CD14-positive monocyte (primary cell): ENCODE data around the gene CACTIN. TPM values are rescaled to one million over a fixed set of nuclear protein-coding genes. Genes with fewer than 3 reads are reported as not detected.

ENCODE experiments used
- DNase-seq, 3 donors: peaks; one replicate each; pipeline ENCODE4 v3.0.0-alpha.2; 2011 to 2022
- H2AFZ ChIP-seq: 2 replicates; pipeline ENCODE4 v1.6.0; 2012; ENCODE audit warnings: mild to moderate bottlenecking, low read depth, low read length, inconsistent platforms; ENCODE audit not compliant: insufficient read depth, poor library complexity, severe bottlenecking
- H3K27ac ChIP-seq, 2 donors: 1 replicate in 1 of 2; 2 replicates in 1 of 2; pipeline ENCODE4 v1.5.1; 2012 to 2013; ENCODE audit warnings: low read length in 2 of 2, control low read depth in 1 of 2, inconsistent platforms in 1 of 2, low read depth in 1 of 2, mild to moderate bottlenecking in 1 of 2
- H3K27me3 ChIP-seq, 2 donors: one replicate each; pipeline versions ENCODE4 v1.6.0 to v1.6.1; 2011 to 2013; ENCODE audit warnings: low read length in 2 of 2; ENCODE audit not compliant: control insufficient read depth in 2 of 2, insufficient read depth in 2 of 2
- H3K36me3 ChIP-seq, 2 donors: replicated peaks in 1 of 2; 1 replicate in 1 of 2; 2 replicates in 1 of 2; pipeline versions ENCODE4 v1.5.1 to v1.6.1; 2012 to 2013; ENCODE audit warnings: low read length in 2 of 2, control low read depth in 1 of 2, inconsistent platforms in 1 of 2, mild to moderate bottlenecking in 1 of 2; ENCODE audit not compliant: insufficient read depth in 2 of 2, control insufficient read depth in 1 of 2
- H3K4me1 ChIP-seq, 2 donors: 1 replicate in 1 of 2; 2 replicates in 1 of 2; pipeline versions ENCODE4 v1.5.1 to v1.6.1; 2012 to 2013; ENCODE audit warnings: low read length in 2 of 2, control low read depth in 1 of 2, inconsistent platforms in 1 of 2, mild to moderate bottlenecking in 1 of 2, moderate library complexity in 1 of 2; ENCODE audit not compliant: insufficient read depth in 2 of 2, control insufficient read depth in 1 of 2
- H3K4me2 ChIP-seq: replicated peaks from 2 replicates; pipeline ENCODE3; 2012; ENCODE audit warnings: low read length, moderate library complexity, mild to moderate bottlenecking; ENCODE audit not compliant: poor library complexity, severe bottlenecking; ENCODE audit errors: extremely low read depth
- H3K4me3 ChIP-seq, 3 experiments: fragments of 200-600 bp in 1 of 3; sonication (generic) in 1 of 3; replicated peaks in 1 of 3; 1 replicate in 2 of 3; 2 replicates in 1 of 3; pipeline ENCODE4 v1.5.1; 2011 to 2013; ENCODE audit warnings: low read length in 3 of 3, mild to moderate bottlenecking in 3 of 3, control low read depth in 2 of 3, low read depth in 2 of 3, inconsistent platforms in 1 of 3, moderate library complexity in 1 of 3
- H3K79me2 ChIP-seq: 2 replicates; pipeline ENCODE4 v1.6.0; 2012; ENCODE audit warnings: mild to moderate bottlenecking, control low read depth, inconsistent platforms, low read length, moderate library complexity; ENCODE audit not compliant: insufficient read depth
- H3K9ac ChIP-seq: 2 replicates; pipeline ENCODE4 v1.6.0; 2017; ENCODE audit warnings: low read length, mild to moderate bottlenecking; ENCODE audit not compliant: insufficient read depth, poor library complexity, severe bottlenecking
- H3K9me3 ChIP-seq, 2 donors: replicated peaks in 1 of 2; 1 replicate in 1 of 2; 2 replicates in 1 of 2; pipeline versions ENCODE4 v1.5.1 to v1.6.1; 2012 to 2013; ENCODE audit warnings: low read length in 2 of 2, control low read depth in 1 of 2; ENCODE audit not compliant: control insufficient read depth in 1 of 2, insufficient read depth in 1 of 2
- H4K20me1 ChIP-seq: 2 replicates; pipeline ENCODE4 v1.6.0; 2012; ENCODE audit warnings: mild to moderate bottlenecking, low read length, control low read depth, moderate library complexity; ENCODE audit not compliant: insufficient read depth
- H3K27ac Mint-ChIP-seq, 7 donors: one replicate each; pipeline ENCODE4 v1.8.0; 2020; ENCODE audit warnings: mild to moderate bottlenecking in 7 of 7, mixed read lengths in 7 of 7, moderate library complexity in 6 of 7, inconsistent platforms in 2 of 7
- H3K27me3 Mint-ChIP-seq, 3 donors: one replicate each; pipeline ENCODE4 v1.8.0; 2021 to 2022; ENCODE audit warnings: low read depth in 3 of 3, mild to moderate bottlenecking in 3 of 3, mixed read lengths in 3 of 3, moderate library complexity in 3 of 3, inconsistent platforms in 1 of 3
- H3K36me3 Mint-ChIP-seq, 2 donors: one replicate each; pipeline ENCODE4 v1.8.0; 2020; ENCODE audit warnings: mixed read lengths in 2 of 2, inconsistent platforms in 1 of 2, mild to moderate bottlenecking in 1 of 2
- H3K4me1 Mint-ChIP-seq: one replicate; pipeline ENCODE4 v1.8.0; 2020; ENCODE audit warnings: mild to moderate bottlenecking, mixed read lengths
- H3K4me3 Mint-ChIP-seq, 2 donors: one replicate each; pipeline ENCODE4 v1.8.0; 2020; ENCODE audit warnings: mild to moderate bottlenecking in 2 of 2, mixed read lengths in 2 of 2, moderate library complexity in 1 of 2
- H3K9me3 Mint-ChIP-seq, 7 donors: one replicate each; pipeline ENCODE4 v1.8.0; 2020 to 2022; ENCODE audit warnings: mixed read lengths in 7 of 7, mild to moderate bottlenecking in 6 of 7, moderate library complexity in 6 of 7, inconsistent platforms in 2 of 7
- WGBS: methylation state at CpG from one replicate; pipeline ENCODE4 v1.1.5; 2013; ENCODE audit warnings: missing lambda C conversion rate; ENCODE audit not compliant: insufficient coverage; 5-methylcytosine and 5-hydroxymethylcytosine counted together
- intact Hi-C, 2 donors: fragments of 100-400 bp; cut with micrococcal nuclease; formaldehyde crosslinking; loops; one replicate each; pipeline versions ENCODE4 v1.15.0 to v1.15.1; 2023
- polyA plus RNA-seq, 3 donors: library from polyadenylated mRNA; depleted of rRNA in 1 of 3; unstranded in 2 of 3; stranded (reverse) in 1 of 3; fragments of 300-500 nt in 2 of 3; fragments of >200 nt in 1 of 3; fragmentation: Illumina TruSeq in 2 of 3; gene quantifications; 1 replicate in 2 of 3; 2 replicates in 1 of 3; pipeline ENCODE4 v1.2.3, GENCODE V29; 2012 to 2021
- TF ChIP-seq, protein P1 (sequence below): fragments of 200-600 bp; IDR thresholded peaks from one replicate; pipeline ENCODE4 v1.8.0; 2022; ENCODE audit warnings: antibody characterized with exemption, mild to moderate bottlenecking

CACTIN gene
- polyA plus RNA-seq, 3 donors, result 2.5 to 19.4 (median 3.0) TPM

DNA sequence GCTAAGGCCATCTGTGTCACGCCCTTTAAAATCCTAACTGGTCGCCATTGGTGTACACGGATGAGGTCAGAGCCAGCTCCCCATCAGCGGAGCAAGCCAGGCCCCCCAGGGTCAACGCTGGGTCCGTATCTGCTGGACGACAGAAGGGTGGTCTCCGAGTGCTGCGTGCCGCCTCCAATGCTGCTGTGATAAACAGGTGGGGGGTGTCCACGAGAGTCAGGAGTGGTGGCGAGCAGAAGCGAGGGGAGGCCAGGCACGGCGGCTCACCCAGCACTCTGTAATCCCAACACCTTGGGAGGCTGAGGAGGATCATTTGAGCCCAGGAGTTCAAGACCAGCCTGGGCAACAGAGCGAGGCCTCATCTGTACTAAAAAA lies 30.8 kb upstream of the CACTIN start:
- intact Hi-C loops, result no loop called here
- H3K9me3 Mint-ChIP-seq, result peaks cover 0 to 10% (median 3%) of the 10 kb centered on the region in 7 donors

DNA sequence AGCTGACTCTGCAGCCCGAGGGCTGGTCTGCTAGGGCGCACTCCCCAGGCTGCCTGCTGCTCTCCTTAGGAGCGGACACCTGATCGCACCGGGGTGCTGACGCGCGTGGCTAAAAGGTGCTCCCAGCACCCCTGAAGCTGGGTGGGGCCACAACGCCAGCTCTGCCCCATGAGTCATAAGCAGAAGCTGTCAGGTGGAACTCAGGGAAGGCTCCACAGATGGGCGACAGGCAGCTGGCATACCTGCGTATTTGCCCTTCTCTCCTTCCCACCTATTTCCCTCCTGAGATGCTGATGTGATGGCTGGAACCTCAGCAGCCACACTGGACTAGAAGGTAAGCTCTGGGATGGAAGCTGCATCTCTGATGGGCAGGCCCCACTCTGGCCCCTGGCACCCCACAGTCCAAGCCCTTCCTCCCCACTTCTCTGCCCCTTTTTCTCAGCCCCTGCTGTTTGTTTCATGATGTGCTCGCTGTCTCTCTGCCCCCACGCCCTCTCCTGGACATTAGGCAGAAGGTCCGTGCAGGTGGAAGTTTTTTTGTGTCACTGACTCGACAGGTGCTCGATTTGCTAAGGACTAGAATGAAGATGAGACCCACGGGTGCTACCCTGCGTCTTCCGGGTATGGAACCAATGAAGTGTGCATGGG lies 30.3 kb upstream of the CACTIN start:
- Histone ChIP-seq H4K20me1 (peaks cover 19% of the 10 kb centered on the region), H3K9me3 (no peaks in the 10 kb centered on the region), H3K4me1 (no peaks in the 10 kb centered on the region), H3K27me3 (no peaks in the 10 kb centered on the region), H3K4me3 (no peak overlapping the region), H2AFZ (no peak overlapping the region), H3K4me2 (no peak overlapping the region), H3K9ac (no peak overlapping the region), H3K27ac (no peak overlapping the region), H3K36me3 (peaks cover 89 to 91% of the 10 kb centered on the region in 2 donors), H3K79me2 (no peaks in the 10 kb centered on the region)
- peak overlapping the region in 2 of 7 donors; percentile 1 to 4 for H3K27ac Mint-ChIP-seq
- peaks cover 0 to 2% (median 0%) of the 10 kb centered on the region in 3 donors for H3K27me3 Mint-ChIP-seq
- no peaks in the 10 kb centered on the region for H3K4me1 Mint-ChIP-seq
- intact Hi-C loops, result no loop called here
- DNase-seq, result no peak
- peaks cover 0 to 10% (median 3%) of the 10 kb centered on the region in 7 donors for H3K9me3 Mint-ChIP-seq
- H3K4me3 Mint-ChIP-seq, result no peak overlapping the region
- TF ChIP-seq, protein P1, sequence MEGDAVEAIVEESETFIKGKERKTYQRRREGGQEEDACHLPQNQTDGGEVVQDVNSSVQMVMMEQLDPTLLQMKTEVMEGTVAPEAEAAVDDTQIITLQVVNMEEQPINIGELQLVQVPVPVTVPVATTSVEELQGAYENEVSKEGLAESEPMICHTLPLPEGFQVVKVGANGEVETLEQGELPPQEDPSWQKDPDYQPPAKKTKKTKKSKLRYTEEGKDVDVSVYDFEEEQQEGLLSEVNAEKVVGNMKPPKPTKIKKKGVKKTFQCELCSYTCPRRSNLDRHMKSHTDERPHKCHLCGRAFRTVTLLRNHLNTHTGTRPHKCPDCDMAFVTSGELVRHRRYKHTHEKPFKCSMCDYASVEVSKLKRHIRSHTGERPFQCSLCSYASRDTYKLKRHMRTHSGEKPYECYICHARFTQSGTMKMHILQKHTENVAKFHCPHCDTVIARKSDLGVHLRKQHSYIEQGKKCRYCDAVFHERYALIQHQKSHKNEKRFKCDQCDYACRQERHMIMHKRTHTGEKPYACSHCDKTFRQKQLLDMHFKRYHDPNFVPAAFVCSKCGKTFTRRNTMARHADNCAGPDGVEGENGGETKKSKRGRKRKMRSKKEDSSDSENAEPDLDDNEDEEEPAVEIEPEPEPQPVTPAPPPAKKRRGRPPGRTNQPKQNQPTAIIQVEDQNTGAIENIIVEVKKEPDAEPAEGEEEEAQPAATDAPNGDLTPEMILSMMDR, result no peak
- peaks cover 61 to 88% of the 10 kb centered on the region in 2 donors for H3K36me3 Mint-ChIP-seq
- 98% methylated on average over 16 of the region's 19 CpGs for whole genome bisulfite sequencing

More for the DNA sequence above, 30.8 kb upstream of the CACTIN start:
- no peaks in the 10 kb centered on the region for H3K4me1 ChIP-seq
- no peak overlapping the region for H3K4me3 Mint-ChIP-seq
- TF ChIP-seq, protein P1, result no peak
- H3K9ac ChIP-seq, result no peak overlapping the region
- peaks cover 88 to 91% of the 10 kb centered on the region in 2 donors for H3K36me3 ChIP-seq
- H2AFZ ChIP-seq, result no peak overlapping the region
- H3K9me3 ChIP-seq, result no peaks in the 10 kb centered on the region
- H3K79me2 ChIP-seq, result no peaks in the 10 kb centered on the region
- peaks cover 59 to 87% of the 10 kb centered on the region in 2 donors for H3K36me3 Mint-ChIP-seq
- no peaks in the 10 kb centered on the region for H3K27me3 ChIP-seq
- H3K4me3 ChIP-seq, result no peak overlapping the region
- H3K4me1 Mint-ChIP-seq, result no peaks in the 10 kb centered on the region
- H3K27ac Mint-ChIP-seq, result no peak overlapping the region
- no peak for DNase-seq
- H4K20me1 ChIP-seq, result peaks cover 22% of the 10 kb centered on the region
- H3K27ac ChIP-seq, result no peak overlapping the region
- H3K27me3 Mint-ChIP-seq, result peaks cover 0 to 2% (median 0%) of the 10 kb centered on the region in 3 donors
- WGBS, result 100% methylated on average over 4 of the region's 16 CpGs
- H3K4me2 ChIP-seq, result no peak overlapping the region
